ENCODE data around the gene RAPGEF4. TPM values are rescaled to one million over a fixed set of nuclear protein-coding genes. Genes with fewer than 3 reads are reported as not detected.
A peak's percentile ranks its signal among the peaks of the same experiment; 100 is the strongest.

RAPGEF4 gene
- total and polyA plus RNA-seq, 2 of the 13 experiments (the other 11 are each of a cell fraction or from before 2014, with no cell fraction given), result 0.78 to 0.91 TPM

DNA sequence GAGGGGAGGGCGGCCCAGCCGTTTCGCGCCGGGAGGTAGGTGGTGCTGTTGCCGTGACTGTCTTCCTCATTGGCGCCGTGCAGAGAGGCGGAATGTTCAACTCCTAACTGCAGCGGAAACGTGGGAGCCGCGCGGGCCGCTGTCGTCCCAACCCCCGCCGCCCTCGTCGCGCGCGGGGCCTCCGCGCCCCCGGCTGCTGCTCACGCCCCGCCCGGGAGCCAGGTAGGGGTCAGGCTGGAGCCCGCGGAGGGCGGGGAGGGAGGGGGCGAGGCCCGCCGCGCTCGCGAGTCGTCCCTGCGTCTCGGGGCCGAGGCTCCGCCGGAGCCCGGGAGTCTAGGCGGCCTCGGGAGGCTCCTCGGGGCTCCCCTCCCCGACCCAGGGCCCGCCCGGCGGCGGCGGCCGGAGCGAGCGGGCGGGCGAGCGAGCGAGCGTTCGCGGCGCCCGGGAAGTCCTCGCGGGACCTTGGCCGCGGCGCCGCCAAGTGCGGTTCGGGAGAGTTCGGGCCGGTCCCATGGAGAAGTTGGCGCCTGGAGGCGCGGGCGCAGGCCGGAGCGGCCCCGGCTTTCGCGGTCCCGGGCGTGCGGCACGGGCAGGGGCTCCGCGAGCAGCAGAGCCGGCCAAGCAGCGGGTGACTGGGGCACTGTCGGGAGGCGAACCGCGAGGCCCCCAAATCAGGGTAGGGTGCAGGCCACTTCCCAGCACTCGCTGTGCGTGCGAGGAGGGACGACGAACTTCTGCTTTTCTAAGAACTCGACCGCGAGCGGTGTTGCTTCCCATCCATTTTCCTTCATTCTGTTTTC is 340.3 kb downstream of the RAPGEF4 start, which contains the start of gene MAP3K20 (continued):
- TF ChIP-seq ZFP36L1 (CRISPR knock-in tag; IDR thresholded peaks at IDR 0.05) (no peak), KDM5B (CRISPR knock-in tag; IDR thresholded peaks at IDR 0.05; ENCODE audit: borderline replicate concordance) (peak; percentile 63; the same call in 1 of the 2 replicates), SP5 (CRISPR knock-in tag; IDR thresholded peaks at IDR 0.05; ENCODE audit: borderline replicate concordance, low read depth) (peak; percentile 38; the same call in 1 of the 2 replicates), RFXAP (CRISPR knock-in tag; IDR thresholded peaks at IDR 0.05; ENCODE audit: borderline replicate concordance) (0 out of 2 replicates have a peak, but pooled peaks have one; percentile 26), ZFP37 (CRISPR knock-in tag; IDR thresholded peaks at IDR 0.05; ENCODE audit: borderline replicate concordance) (no peak), ASH2L (IDR thresholded peaks at IDR 0.05; ENCODE audit: insufficient read length, low read depth, low read length) (peak; percentile 80), HMGA1 (CRISPR knock-in tag; conservative IDR thresholded peaks at IDR 0.05) (no peak), HNRNPUL1 (IDR thresholded peaks at IDR 0.05; ENCODE audit: low read depth, low read length) (no peak), HHEX (CRISPR knock-in tag; IDR thresholded peaks at IDR 0.05) (no peak), AGO1 (IDR thresholded peaks at IDR 0.05; ENCODE audit: low read depth, low read length, poor library complexity, severe bottlenecking) (no peak), REPIN1 (CRISPR knock-in tag; IDR thresholded peaks at IDR 0.05; ENCODE audit: borderline replicate concordance, low read depth) (no peak), HOXA5 (CRISPR knock-in tag; IDR thresholded peaks at IDR 0.05) (no peak), NFIB (CRISPR knock-in tag; IDR thresholded peaks at IDR 0.05; ENCODE audit: borderline replicate concordance) (0 out of 2 replicates have a peak, but pooled peaks have one; percentile 56), KMT2B (CRISPR knock-in tag; IDR thresholded peaks at IDR 0.05) (peak; percentile 46; the same call in 1 of the 2 replicates), SP4 (CRISPR knock-in tag; IDR thresholded peaks at IDR 0.05) (peak; percentile 61), ZFP62 (CRISPR knock-in tag; IDR thresholded peaks at IDR 0.05) (no peak), ZNF75D (CRISPR knock-in tag; IDR thresholded peaks at IDR 0.05; ENCODE audit: borderline replicate concordance) (no peak), DMAP1 (CRISPR knock-in tag; IDR thresholded peaks at IDR 0.05) (no peak), ZSCAN29 (CRISPR knock-in tag; conservative IDR thresholded peaks at IDR 0.05) (no peak), ZNF383 (CRISPR knock-in tag; IDR thresholded peaks at IDR 0.05; ENCODE audit: borderline replicate concordance) (no peak), POLR2G (IDR thresholded peaks at IDR 0.05; ENCODE audit: low read depth, low read length) (peak; percentile 64), ZNF552 (CRISPR knock-in tag; IDR thresholded peaks at IDR 0.05; ENCODE audit: borderline replicate concordance) (0 out of 2 replicates have a peak, but pooled peaks have one; percentile 27), BRD4 (CRISPR knock-in tag; IDR thresholded peaks at IDR 0.05) (peak; percentile 77; the same call in 1 of the 2 replicates), HNRNPK (IDR thresholded peaks at IDR 0.05; ENCODE audit: low read depth, low read length, poor library complexity, severe bottlenecking) (no peak), ZNF543 (CRISPR knock-in tag; IDR thresholded peaks at IDR 0.05) (no peak), MEIS2 (CRISPR knock-in tag; IDR thresholded peaks at IDR 0.05) (peak; percentile 35; the same call in 1 of the 2 replicates)
- TF ChIP-seq, protein P1, sequence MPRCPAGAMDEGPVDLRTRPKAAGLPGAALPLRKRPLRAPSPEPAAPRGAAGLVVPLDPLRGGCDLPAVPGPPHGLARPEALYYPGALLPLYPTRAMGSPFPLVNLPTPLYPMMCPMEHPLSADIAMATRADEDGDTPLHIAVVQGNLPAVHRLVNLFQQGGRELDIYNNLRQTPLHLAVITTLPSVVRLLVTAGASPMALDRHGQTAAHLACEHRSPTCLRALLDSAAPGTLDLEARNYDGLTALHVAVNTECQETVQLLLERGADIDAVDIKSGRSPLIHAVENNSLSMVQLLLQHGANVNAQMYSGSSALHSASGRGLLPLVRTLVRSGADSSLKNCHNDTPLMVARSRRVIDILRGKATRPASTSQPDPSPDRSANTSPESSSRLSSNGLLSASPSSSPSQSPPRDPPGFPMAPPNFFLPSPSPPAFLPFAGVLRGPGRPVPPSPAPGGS (CRISPR knock-in tag; IDR thresholded peaks at IDR 0.05), result 0 out of 2 replicates have a peak, but pooled peaks have one; percentile 3
- TF ChIP-seq, protein P2, sequence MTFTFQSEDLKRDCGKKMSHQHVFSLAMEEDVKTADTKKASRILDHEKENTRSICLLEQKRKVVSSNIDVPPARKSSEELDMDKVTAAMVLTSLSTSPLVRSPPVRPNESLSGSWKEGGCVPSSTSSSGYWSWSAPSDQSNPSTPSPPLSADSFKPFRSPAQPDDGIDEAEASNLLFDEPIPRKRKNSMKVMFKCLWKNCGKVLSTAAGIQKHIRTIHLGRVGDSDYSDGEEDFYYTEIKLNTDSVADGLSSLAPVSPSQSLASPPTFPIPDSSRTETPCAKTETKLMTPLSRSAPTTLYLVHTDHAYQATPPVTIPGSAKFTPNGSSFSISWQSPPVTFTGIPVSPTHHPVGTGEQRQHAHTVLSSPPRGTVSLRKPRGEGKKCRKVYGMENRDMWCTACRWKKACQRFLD (CRISPR knock-in tag; IDR thresholded peaks at IDR 0.05; ENCODE audit: borderline replicate concordance), result no peak

Measured in HepG2 (cell line).